GM06990 (cell line): ENCODE results near the gene SEMA3A.

Experiments
- DNase-seq: peaks from one replicate; pipeline ENCODE4 v3.0.0-alpha.2; 2011; ENCODE audit not compliant: insufficient read length; ENCODE audit errors: extremely low read depth
- H3K27me3 ChIP-seq: replicated peaks from 2 replicates; pipeline ENCODE4 v1.6.0; 2011; ENCODE audit warnings: low read length; ENCODE audit not compliant: control insufficient read depth, insufficient read depth
- H3K36me3 ChIP-seq: 2 replicates; pipeline ENCODE4 v1.5.1; 2011; ENCODE audit warnings: low read length; ENCODE audit not compliant: control insufficient read depth, insufficient read depth
- H3K4me3 ChIP-seq: replicated peaks from 2 replicates; pipeline ENCODE4 v1.5.1; 2011; ENCODE audit warnings: low read depth, mild to moderate bottlenecking, control low read depth, low read length
- TF ChIP-seq, protein P1 (sequence below): IDR thresholded peaks from 2 replicates; pipeline ENCODE4 v1.5.1; 2011; ENCODE audit warnings: low read length, control low read depth, mild to moderate bottlenecking, inconsistent platforms; ENCODE audit not compliant: insufficient read depth, poor library complexity, severe bottlenecking

SEMA3A gene

DNA sequence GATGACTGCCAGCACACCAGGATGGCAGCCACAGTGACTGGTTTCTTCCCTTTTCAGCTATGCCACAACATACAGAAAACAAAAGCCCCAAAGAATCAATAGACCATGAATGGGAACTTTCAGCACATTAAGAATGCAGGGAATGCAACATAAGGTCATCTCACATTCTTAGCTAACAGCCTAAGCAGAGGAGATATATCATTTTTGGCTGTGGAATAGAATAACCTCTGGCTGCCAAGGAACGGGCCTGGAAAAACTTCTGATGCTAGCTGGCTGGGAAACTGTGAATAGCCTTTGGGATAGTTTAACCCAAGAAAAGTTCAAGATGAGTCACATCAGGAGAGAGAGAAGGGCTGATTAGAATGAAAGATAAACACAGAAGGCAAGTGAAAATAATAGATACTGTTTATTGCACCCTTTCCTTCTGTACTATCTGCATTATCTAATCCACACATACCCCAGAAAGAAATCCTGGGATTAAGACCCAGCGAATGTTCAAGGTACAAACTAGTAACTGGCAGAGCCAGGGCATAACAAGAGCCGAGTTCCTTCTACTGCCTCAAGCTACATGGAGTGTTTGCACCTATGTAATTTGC lies 169.2 kb downstream of the SEMA3A start:
- H3K36me3 ChIP-seq: no peaks in the 10 kb centered on the region
- H3K27me3 ChIP-seq: no peaks in the 10 kb centered on the region
- H3K4me3 ChIP-seq: no peak overlapping the region
- DNase-seq: no peak
- TF ChIP-seq, protein P1, sequence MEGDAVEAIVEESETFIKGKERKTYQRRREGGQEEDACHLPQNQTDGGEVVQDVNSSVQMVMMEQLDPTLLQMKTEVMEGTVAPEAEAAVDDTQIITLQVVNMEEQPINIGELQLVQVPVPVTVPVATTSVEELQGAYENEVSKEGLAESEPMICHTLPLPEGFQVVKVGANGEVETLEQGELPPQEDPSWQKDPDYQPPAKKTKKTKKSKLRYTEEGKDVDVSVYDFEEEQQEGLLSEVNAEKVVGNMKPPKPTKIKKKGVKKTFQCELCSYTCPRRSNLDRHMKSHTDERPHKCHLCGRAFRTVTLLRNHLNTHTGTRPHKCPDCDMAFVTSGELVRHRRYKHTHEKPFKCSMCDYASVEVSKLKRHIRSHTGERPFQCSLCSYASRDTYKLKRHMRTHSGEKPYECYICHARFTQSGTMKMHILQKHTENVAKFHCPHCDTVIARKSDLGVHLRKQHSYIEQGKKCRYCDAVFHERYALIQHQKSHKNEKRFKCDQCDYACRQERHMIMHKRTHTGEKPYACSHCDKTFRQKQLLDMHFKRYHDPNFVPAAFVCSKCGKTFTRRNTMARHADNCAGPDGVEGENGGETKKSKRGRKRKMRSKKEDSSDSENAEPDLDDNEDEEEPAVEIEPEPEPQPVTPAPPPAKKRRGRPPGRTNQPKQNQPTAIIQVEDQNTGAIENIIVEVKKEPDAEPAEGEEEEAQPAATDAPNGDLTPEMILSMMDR: no peak

DNA sequence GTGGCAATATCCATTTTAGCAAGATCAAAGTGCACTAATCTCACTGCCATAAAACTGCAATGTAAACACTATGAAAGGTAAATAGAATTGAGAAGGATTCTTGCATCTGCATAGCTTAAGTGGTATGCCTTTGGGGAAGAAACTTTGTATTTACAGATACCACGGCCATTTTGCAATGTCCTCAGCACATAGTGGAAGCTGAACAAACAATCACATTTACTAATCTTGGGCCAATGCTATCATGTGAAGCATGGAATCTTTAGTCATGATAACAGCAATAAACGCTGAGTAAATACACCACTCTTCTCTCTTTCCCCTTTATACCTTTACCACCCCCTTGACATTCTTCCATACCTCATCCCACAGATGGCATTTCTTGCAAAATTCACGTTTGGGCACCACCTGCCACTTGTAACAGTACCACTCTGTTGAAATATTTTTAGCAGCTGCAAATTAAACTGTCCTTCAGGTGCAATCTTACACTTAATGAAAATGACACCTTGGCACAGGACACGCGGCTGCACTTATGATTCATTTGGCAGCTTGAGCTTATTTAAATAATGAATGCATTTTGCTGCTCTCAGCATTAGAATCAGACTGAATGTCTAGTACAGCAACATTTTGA lies 171.8 kb downstream of the SEMA3A start:
- DNase-seq: no peak
- H3K27me3 ChIP-seq: no peaks in the 10 kb centered on the region
- TF ChIP-seq, protein P1: no peak
- no peaks in the 10 kb centered on the region for H3K36me3 ChIP-seq
- H3K4me3 ChIP-seq: no peak overlapping the region

DNA sequence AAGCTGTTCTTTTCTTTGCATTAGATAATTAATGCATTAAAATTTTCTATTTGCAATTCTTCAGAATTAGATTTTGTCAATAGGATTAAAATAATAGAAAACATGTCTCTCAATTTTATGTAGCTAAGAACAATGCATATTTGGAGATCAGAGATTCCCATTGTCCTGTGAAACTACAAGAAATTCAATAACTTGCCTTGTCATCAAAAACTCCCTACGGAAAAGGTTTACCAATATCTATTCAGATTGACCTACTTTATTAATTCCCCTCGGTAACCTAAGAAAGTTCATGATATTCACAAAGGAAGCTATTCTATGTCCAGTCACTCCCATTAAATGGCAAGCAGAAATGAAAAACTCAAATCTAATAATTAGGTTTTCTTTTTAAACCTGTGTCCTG lies 172.6 kb downstream of the SEMA3A start:
- H3K4me3 ChIP-seq: no peak overlapping the region
- DNase-seq: no peak

DNA sequence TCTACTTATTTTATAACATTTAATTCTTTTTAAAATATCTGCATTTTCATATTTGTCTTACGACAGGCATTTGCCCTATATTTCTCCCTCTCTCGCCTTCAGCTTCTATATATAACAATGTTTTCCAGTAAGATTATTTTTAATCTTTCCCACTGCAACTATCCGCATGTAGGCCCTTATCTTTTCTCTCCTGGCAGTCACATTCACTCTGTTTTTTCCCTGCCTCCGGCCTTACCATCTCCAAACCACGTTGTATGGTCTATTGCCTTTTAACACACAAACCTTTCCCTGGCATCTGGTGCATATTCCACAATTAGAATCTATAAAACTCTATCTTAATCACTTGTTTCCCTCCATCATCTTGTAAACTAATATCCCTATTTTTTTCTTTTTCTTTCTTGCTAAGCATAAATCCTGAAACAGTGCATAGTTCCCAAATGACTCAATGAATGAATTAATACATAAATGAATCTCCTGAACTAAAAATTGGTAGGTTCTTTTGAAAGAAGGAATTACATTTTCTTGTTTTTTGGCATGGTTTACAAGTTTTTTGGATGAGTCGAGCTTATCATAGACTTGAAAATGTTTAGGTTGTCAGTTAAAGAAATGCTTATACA lies 173.2 kb downstream of the SEMA3A start:
- no peaks in the 10 kb centered on the region for H3K36me3 ChIP-seq
- no peak overlapping the region for H3K4me3 ChIP-seq
- TF ChIP-seq, protein P1: no peak
- H3K27me3 ChIP-seq: no peaks in the 10 kb centered on the region
- DNase-seq: no peak

More for the DNA sequence above, 172.6 kb downstream of the SEMA3A start:
- Histone ChIP-seq H3K36me3 (no peaks in the 10 kb centered on the region), H3K27me3 (no peaks in the 10 kb centered on the region)
- TF ChIP-seq, protein P1: no peak

DNA sequence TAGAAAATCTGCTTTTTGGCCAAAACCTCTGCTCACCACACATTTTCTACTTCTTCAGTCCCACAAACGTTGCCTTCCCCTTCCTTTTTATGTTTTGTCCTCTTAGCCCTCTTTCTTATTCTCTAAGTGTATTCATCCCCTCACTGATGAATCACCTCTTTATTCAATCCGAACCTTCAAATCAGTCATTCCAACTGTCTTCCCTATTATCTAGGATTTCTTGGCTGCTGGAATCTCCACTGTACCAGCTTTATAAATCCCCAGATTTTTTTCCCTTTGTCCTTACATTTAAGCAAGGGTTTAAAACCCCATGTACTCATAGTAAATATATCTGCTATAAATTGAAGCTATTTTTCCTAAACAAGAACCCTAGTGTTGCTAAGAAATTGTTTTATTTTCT lies 176.9 kb downstream of the SEMA3A start:
- Histone ChIP-seq H3K27me3 (no peaks in the 10 kb centered on the region), H3K36me3 (no peaks in the 10 kb centered on the region), H3K4me3 (no peak overlapping the region)
- DNase-seq: no peak
- TF ChIP-seq, protein P1: no peak
